GM12801 (cell line): ENCODE data around the gene MPC2.

Experiments used
- TF ChIP-seq, protein P1 (sequence below): IDR thresholded peaks from one replicate; pipeline ENCODE4 v1.5.1; 2011; ENCODE audit warnings: control low read depth; ENCODE audit not compliant: insufficient read length; ENCODE audit errors: extremely low read depth

The MPC2 gene

DNA sequence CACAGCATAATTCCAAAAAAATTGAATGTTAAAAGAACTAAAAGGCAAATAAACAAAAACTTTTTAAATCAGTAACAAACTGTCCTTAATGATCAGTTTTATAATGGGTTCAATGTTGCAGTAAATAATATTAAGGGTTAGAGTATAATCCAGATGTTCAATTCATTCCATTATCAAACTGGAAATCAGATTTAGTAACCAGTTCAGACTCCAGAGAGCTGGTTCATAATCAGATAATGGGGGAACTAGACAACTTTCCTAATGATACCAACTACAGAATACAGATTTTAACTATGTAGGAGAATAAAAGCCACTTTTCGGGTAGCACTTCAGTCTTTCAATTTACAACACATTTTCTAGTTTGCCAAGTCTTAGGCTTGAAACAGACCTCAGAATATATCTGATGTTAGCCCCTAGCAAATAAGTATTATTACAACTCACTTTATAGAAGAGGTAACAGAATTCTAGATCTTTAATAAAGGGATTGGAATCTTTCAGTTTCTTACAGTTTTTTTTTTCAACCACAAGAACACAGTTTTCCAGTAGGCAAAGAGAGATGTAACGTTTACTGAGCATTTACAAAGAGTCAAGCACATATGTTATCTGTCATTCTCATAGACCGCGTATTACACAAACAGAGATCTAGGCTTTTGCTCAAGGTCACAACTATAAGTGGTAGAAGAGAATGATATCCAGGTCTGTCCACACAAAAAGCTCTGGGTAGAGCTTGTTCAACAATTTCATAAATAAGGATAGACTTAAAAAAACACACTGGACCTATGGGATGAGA, 2.3 kb downstream of the MPC2 start:
- TF ChIP-seq, protein P1, sequence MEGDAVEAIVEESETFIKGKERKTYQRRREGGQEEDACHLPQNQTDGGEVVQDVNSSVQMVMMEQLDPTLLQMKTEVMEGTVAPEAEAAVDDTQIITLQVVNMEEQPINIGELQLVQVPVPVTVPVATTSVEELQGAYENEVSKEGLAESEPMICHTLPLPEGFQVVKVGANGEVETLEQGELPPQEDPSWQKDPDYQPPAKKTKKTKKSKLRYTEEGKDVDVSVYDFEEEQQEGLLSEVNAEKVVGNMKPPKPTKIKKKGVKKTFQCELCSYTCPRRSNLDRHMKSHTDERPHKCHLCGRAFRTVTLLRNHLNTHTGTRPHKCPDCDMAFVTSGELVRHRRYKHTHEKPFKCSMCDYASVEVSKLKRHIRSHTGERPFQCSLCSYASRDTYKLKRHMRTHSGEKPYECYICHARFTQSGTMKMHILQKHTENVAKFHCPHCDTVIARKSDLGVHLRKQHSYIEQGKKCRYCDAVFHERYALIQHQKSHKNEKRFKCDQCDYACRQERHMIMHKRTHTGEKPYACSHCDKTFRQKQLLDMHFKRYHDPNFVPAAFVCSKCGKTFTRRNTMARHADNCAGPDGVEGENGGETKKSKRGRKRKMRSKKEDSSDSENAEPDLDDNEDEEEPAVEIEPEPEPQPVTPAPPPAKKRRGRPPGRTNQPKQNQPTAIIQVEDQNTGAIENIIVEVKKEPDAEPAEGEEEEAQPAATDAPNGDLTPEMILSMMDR = no peak

DNA sequence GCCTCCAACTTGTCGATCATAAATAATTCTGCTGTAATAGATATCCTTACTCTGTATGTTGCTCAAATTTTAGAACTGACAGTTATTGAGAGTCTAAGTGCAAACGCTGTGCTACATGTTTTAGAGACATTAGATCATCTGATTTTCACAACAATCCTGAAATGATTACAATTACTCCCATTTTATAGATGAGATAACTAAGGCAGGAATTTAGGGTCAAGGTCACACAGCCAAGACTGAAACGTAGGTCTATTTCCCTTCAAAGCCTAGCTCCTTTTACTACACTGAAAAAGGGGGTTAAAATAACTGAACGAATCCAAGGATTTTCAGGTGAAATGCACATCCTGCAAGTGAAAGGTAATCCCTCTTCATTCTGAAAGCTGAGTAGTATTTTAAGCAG, 3.1 kb downstream of the MPC2 start:
- TF ChIP-seq, protein P1 = no peak

DNA sequence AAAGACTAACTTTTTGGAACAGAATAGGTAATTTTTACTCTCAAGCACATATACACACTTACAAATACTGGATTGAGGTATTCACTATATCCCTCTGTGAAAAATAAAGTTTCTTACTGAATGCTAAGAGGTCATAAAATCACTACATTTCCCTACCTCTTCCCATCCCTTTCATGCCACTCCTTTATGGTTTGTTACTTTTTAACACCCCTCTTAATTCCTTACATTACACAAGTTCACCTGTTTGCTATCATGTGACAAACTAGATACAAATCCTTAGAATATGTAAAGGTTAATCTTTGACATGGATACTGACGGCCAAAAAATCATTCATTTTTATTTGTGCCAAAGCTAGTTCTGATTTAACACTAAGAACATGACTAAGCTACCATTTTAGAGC, 7.1 kb downstream of the MPC2 start:
- TF ChIP-seq, protein P1 = no peak

DNA sequence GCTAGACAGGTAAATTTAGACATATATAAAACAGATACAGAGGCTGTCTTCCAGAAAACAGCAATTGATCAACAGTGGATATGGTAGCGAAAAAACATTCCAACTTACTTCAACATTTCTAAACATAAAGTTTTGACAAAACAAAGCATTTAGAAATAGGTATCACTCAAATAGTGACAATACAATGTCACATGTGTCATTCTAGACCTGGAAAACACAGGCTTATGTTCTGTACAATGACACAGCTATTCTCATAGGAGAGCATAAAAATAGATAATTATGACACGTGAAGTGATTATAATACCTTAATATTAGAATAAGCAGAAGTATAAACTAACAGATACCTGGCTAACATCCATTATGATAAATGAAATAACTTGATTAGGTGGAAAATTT, 8.4 kb downstream of the MPC2 start:
- TF ChIP-seq, protein P1 = no peak

DNA sequence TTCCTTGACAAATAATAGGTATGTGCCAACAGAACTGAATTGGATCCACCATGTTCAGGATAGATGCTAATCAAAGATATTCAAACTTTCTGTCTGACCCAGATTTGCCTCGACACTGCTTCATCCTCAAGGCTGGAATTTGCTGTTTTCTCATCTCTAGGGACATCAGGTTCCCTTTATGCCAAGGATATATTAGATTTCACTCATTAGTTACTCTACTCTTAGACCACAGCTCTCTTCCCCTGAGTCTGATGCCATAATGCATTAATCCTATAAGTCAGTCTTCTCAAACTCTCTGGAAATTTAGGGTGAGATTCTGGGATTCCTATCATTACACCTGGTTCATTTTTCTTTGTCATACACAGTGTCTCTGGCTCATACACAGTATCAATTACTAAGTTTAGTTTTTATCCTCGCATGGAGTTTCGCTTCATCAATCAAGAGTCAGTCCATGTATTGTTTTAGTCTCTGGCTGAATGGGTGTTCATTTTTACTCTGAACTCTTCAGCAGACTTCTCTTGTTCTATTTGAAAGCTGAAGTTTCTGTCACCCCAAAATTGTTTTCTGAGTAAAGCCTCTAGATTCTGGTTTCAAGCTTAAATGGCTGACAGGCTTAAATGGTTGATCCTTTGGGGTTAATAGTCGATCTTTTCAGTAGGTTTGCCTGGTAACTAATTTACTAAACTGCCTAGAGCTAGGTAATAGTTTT, 9.7 kb downstream of the MPC2 start:
- TF ChIP-seq, protein P1 = no peak

DNA sequence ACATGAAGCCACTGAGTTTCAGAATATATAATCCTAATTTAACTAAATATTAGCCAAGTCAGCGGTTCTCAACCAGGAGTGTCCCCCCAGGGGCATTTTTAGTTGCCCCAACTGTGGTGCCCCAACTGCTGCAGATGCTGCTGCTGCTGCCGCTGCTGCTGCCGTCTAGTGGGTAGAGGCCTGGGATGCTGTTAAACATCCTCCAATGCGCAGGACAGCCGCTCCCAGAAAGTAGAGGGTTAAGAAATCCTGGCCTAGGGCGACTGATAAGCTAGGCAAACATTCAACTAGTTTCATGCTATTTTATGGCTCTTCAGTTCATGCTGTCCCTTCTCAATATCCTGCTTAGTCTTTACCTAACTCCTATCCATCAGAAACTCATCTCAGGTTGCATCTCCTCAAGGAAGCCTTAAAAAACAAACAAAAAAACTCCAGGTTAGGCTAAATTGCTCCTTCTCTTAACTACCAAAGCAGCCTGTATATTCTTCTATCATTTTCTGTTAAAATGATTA, 10.3 kb downstream of the MPC2 start:
- TF ChIP-seq, protein P1 = no peak

DNA sequence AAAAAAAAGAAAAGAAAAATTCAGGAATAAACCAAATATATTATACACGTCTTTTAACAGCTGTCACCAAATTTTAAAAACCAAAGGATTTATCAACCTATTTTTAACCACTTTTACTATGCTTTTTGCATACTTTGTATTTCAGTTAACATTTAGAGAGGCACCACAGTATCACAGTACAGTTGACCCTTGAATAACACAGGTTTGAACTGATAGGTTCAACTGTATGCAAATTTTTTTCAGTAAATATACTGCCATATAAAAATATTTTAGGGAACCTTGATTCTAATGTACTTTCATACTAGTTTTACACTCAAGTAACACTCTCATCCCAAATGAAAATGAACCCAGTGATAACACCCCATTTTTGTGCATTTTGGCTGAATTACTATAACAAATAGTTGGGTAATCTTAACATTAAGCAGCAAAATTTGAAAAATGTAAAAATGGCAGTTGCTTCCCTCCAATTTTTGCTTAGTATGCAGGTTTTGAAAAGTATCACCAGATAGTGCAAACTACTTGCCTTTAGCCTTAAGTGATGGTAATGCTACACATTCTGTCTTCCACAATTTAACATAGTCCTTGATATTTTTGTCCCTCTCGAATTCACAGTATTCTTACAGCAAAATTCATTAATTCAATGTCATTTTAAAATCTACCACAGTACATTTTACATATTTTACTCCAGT, 12.2 kb downstream of the MPC2 start:
- TF ChIP-seq, protein P1 = no peak
